HG02870 (cell line): ENCODE data around the gene PRPF18.
"Not testable (repeated sequence)": the region's sequence is repeated elsewhere in the genome, so short reads cannot be mapped to it uniquely, and the experiment has no call there.

Source experiments
- ATAC-seq: cut with Tn5 transposase; IDR thresholded peaks from one replicate; pipeline ENCODE4 v1.9.1; 2021; ENCODE audit warnings: mild to moderate bottlenecking, moderate library complexity; ENCODE audit not compliant: unreplicated experiment

PRPF18 gene

GRCh38 chr10:13586676-13587355 is at the start of gene PRPF18:
Gene PRPF18, plus strand, starts transcription at chr10:13586965. Its CDS starts 122 bp downstream, at chr10:13587087.
- ATAC-seq = peak; percentile 99

- ATAC-seq = not testable (repeated sequence)
Observed at GRCh38 chr10:13537985-13538384, 48.8 kb upstream of the PRPF18 start.

- ATAC-seq = no peak
Observed at GRCh38 chr10:13542533-13542932, 44.2 kb upstream of the PRPF18 start.

GRCh38 chr10:13550802-13551201 is 36.0 kb upstream of the PRPF18 start:
- ATAC-seq = no peak

GRCh38 chr10:13555884-13556510 is 30.8 kb upstream of the PRPF18 start:
- no peak for ATAC-seq

GRCh38 chr10:13559124-13559700 is 27.6 kb upstream of the PRPF18 start:
- ATAC-seq = no peak

GRCh38 chr10:13560597-13560996 is 26.2 kb upstream of the PRPF18 start:
- no peak for ATAC-seq

- ATAC-seq = no peak
Observed at GRCh38 chr10:13563481-13564445, 23.0 kb upstream of the PRPF18 start.

GRCh38 chr10:13564576-13564975 is 22.2 kb upstream of the PRPF18 start:
- no peak for ATAC-seq

- ATAC-seq = no peak
Observed at GRCh38 chr10:13567030-13567429, 19.7 kb upstream of the PRPF18 start.

- ATAC-seq = no peak
Observed at GRCh38 chr10:13571541-13571940, 15.2 kb upstream of the PRPF18 start.

- ATAC-seq = no peak
Observed at GRCh38 chr10:13573960-13574359, 12.8 kb upstream of the PRPF18 start.

- ATAC-seq = no peak
Observed at GRCh38 chr10:13585195-13585751, 1.5 kb upstream of the PRPF18 start.

- ATAC-seq = no peak
Observed at GRCh38 chr10:13585943-13586342, 822 bp upstream of the PRPF18 start.

- no peak for ATAC-seq
Observed at GRCh38 chr10:13587391-13587790, 626 bp downstream of the PRPF18 start.

GRCh38 chr10:13589316-13589715 is 2.6 kb downstream of the PRPF18 start:
- no peak for ATAC-seq

GRCh38 chr10:13590886-13591285 is 4.1 kb downstream of the PRPF18 start:
- no peak for ATAC-seq

GRCh38 chr10:13592306-13592705 is 5.5 kb downstream of the PRPF18 start:
- ATAC-seq = no peak

GRCh38 chr10:13593535-13593934 is 6.8 kb downstream of the PRPF18 start:
- ATAC-seq = no peak

- ATAC-seq = no peak
Observed at GRCh38 chr10:13594641-13595040, 7.9 kb downstream of the PRPF18 start.

- ATAC-seq = no peak
Observed at GRCh38 chr10:13597909-13598308, 11.1 kb downstream of the PRPF18 start.
